ENCODE measurements around the gene NLGN3. TPM values are rescaled to one million over a fixed set of nuclear protein-coding genes. Genes with fewer than 3 reads are reported as not detected.

Gene NLGN3
- total and polyA plus RNA-seq, 2 donors (not counting 1 experiment from before 2014, with no cell fraction given): 0.81 to 1.3 TPM

DNA sequence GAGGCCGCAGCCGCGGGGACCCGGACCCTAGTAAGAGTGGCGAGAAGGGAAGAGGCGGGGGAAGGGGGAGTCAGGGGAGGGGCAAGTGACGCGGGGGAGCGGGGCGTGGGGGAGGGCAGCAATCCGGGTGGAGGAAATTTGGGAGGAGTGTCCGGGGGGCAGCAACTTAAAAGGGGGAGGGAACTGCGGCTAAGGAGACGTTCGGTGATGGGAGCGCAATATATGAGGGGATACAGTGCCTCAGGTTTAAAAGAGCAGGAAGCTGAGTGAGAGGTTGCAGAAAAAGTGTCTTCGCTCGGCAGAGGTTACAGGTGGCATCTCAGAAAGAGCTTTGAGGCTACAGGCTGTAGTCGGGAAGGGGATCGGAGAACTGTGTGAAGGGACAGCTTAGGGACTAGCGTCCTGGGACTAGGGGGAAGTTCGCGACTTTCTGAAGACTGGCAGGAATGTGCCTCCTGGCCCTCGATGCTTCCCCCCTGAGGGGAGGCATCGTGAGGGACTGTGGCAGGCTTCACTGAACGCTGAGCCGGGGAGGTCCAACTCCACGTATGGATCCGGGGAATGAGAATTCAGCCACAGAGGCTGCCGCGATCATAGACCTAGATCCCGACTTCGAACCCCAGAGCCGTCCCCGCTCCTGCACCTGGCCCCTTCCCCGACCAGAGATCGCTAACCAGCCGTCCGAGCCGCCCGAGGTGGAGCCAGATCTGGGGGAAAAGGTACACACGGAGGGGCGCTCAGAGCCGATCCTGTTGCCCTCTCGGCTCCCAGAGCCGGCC lies 48.5 kb upstream of the NLGN3 start:
- no peaks in the 10 kb centered on the region for H3K9me3 Mint-ChIP-seq (ENCODE audit: insufficient read depth)
- H3K4me1 ChIP-seq (ENCODE audit: control insufficient read depth in 2 of 2, insufficient read depth in 2 of 2, low read length in 2 of 2): peaks cover 13 to 28% of the 10 kb centered on the region in 2 donors
- CTCF ChIA-PET: interaction anchor here (0.9 to 2.8 kb wide), 4 partner anchors 8 to 34 kb away, joined by 3 to 33 read pairs (median 4); partner anchors contain the start of genes IL2RG and MED12
- no peaks in the 10 kb centered on the region for H3K27me3 ChIP-seq (replicated peaks in 1 of 4; ENCODE audit: control extremely low read depth in 1 of 4, control insufficient read depth in 3 of 4, insufficient read depth in 4 of 4, low read length in 3 of 4)
- peaks cover 27% of the 10 kb centered on the region for H3K4me1 Mint-ChIP-seq
- peak overlapping the region; percentile 98 for H3K4me3 Mint-ChIP-seq
- 0% methylated on average over 33 of the region's 46 CpGs for WGBS (ENCODE audit: insufficient coverage)
- ATAC-seq (ENCODE audit: low read depth): peak; percentile 61
- peak overlapping the region; percentile 43 to 61 for H3K27ac ChIP-seq (ENCODE audit: low read length in 2 of 2)
- intact Hi-C loops (cut with micrococcal nuclease): loop anchor here (1.0 to 10.0 kb wide), 2 partner anchors 28 to 159 kb away; partner anchors contain the start of genes SNX12 and ZMYM3
- no peaks in the 10 kb centered on the region for H3K36me3 ChIP-seq (replicated peaks in 1 of 2; ENCODE audit: control extremely low read depth in 1 of 2, control insufficient read depth in 1 of 2, extremely low read depth in 1 of 2, insufficient read depth in 2 of 2, low read length in 1 of 2)
- peak overlapping the region; percentile 57 for H3K9ac ChIP-seq (ENCODE audit: low read length)
- H3K9me3 ChIP-seq (ENCODE audit: control extremely low read depth in 1 of 3, control insufficient read depth in 2 of 3, insufficient read depth in 1 of 3, low read length in 2 of 3): no peaks in the 10 kb centered on the region
- POLR2A ChIA-PET: interaction anchor here (0.9 to 1.0 kb wide), 2 partner anchors 15 to 34 kb away, joined by 3 to 9 read pairs; partner anchors contain the start of gene IL2RG
- peak overlapping the region; percentile 49 to 73 (median 61) for H3K4me3 ChIP-seq (ENCODE audit: control extremely low read depth in 1 of 5, extremely low read depth in 1 of 5, insufficient read depth in 1 of 5, low read depth in 2 of 5, low read length in 4 of 5)
- no peaks in the 10 kb centered on the region for H3K27me3 Mint-ChIP-seq
- peak; percentile 61 for DNase-seq
- TF ChIP-seq, protein P1, sequence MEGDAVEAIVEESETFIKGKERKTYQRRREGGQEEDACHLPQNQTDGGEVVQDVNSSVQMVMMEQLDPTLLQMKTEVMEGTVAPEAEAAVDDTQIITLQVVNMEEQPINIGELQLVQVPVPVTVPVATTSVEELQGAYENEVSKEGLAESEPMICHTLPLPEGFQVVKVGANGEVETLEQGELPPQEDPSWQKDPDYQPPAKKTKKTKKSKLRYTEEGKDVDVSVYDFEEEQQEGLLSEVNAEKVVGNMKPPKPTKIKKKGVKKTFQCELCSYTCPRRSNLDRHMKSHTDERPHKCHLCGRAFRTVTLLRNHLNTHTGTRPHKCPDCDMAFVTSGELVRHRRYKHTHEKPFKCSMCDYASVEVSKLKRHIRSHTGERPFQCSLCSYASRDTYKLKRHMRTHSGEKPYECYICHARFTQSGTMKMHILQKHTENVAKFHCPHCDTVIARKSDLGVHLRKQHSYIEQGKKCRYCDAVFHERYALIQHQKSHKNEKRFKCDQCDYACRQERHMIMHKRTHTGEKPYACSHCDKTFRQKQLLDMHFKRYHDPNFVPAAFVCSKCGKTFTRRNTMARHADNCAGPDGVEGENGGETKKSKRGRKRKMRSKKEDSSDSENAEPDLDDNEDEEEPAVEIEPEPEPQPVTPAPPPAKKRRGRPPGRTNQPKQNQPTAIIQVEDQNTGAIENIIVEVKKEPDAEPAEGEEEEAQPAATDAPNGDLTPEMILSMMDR (IDR thresholded peaks at IDR 0.05): no peak
- no peak for TF ChIP-seq EZH2 (IDR thresholded peaks at IDR 0.05; ENCODE audit: borderline replicate concordance, insufficient read depth, low read depth, low read length, poor library complexity, severe bottlenecking)
- no peaks in the 10 kb centered on the region for H4K20me1 ChIP-seq (ENCODE audit: control insufficient read depth, insufficient read depth, low read length, poor library complexity, severe bottlenecking)
- H3K79me2 ChIP-seq (ENCODE audit: control insufficient read depth, insufficient read depth, low read length): peaks cover 13% of the 10 kb centered on the region
- H3K4me2 ChIP-seq (replicated peaks; ENCODE audit: low read depth, low read length, poor library complexity, severe bottlenecking): peak overlapping the region; percentile 74
- H2AFZ ChIP-seq (ENCODE audit: insufficient read depth, low read depth, low read length, poor library complexity, severe bottlenecking): peak overlapping the region; percentile 88
- H3K27ac Mint-ChIP-seq: peak overlapping the region; percentile 99

DNA sequence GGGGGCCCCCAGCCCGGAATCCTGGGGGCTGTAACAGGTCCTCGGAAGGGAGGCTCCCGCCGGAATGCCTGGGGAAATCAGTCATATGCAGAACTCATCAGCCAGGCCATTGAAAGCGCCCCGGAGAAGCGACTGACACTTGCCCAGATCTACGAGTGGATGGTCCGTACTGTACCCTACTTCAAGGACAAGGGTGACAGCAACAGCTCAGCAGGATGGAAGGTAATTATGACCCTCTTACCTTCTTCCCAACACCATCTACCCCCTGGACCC lies 47.9 kb upstream of the NLGN3 start:
- H3K9me3 ChIP-seq (ENCODE audit: control extremely low read depth in 1 of 3, control insufficient read depth in 2 of 3, insufficient read depth in 1 of 3, low read length in 2 of 3): no peaks in the 10 kb centered on the region
- peaks cover 31% of the 10 kb centered on the region for H3K4me1 Mint-ChIP-seq
- ATAC-seq (ENCODE audit: low read depth) (no peak), DNase-seq (no peak)
- ChIA-PET CTCF (interaction anchor here (1.0 to 2.8 kb wide), 2 partner anchors 15 to 33 kb away, joined by 5 to 33 read pairs; partner anchors contain the start of gene IL2RG), POLR2A (no interaction called here)
- H3K27ac Mint-ChIP-seq: no peak overlapping the region
- peaks cover 13% of the 10 kb centered on the region for H3K79me2 ChIP-seq (ENCODE audit: control insufficient read depth, insufficient read depth, low read length)
- no peaks in the 10 kb centered on the region for H4K20me1 ChIP-seq (ENCODE audit: control insufficient read depth, insufficient read depth, low read length, poor library complexity, severe bottlenecking)
- H3K36me3 ChIP-seq (replicated peaks in 1 of 2; ENCODE audit: control extremely low read depth in 1 of 2, control insufficient read depth in 1 of 2, extremely low read depth in 1 of 2, insufficient read depth in 2 of 2, low read length in 1 of 2): no peaks in the 10 kb centered on the region
- WGBS (ENCODE audit: insufficient coverage): 0% methylated on average over 4 of the region's 9 CpGs
- H3K4me3 Mint-ChIP-seq: peak overlapping the region; percentile 98
- H3K27me3 ChIP-seq (replicated peaks in 1 of 4; ENCODE audit: control extremely low read depth in 1 of 4, control insufficient read depth in 3 of 4, insufficient read depth in 4 of 4, low read length in 3 of 4): no peaks in the 10 kb centered on the region
- no peaks in the 10 kb centered on the region for H3K27me3 Mint-ChIP-seq
- H3K9ac ChIP-seq (ENCODE audit: low read length): peak overlapping the region; percentile 57
- H3K4me2 ChIP-seq (replicated peaks; ENCODE audit: low read depth, low read length, poor library complexity, severe bottlenecking): peak overlapping the region; percentile 74
- peak overlapping the region in 4 of 5 experiments; percentile 49 to 73 (median 60) for H3K4me3 ChIP-seq (ENCODE audit: control extremely low read depth in 1 of 5, extremely low read depth in 1 of 5, insufficient read depth in 1 of 5, low read depth in 2 of 5, low read length in 4 of 5)
- H3K4me1 ChIP-seq (ENCODE audit: control insufficient read depth in 2 of 2, insufficient read depth in 2 of 2, low read length in 2 of 2): peaks cover 13 to 28% of the 10 kb centered on the region in 2 donors
- H2AFZ ChIP-seq (ENCODE audit: insufficient read depth, low read depth, low read length, poor library complexity, severe bottlenecking): peak overlapping the region; percentile 88
- no peak for TF ChIP-seq EZH2 (IDR thresholded peaks at IDR 0.05; ENCODE audit: borderline replicate concordance, insufficient read depth, low read depth, low read length, poor library complexity, severe bottlenecking)
- TF ChIP-seq, protein P1 (IDR thresholded peaks at IDR 0.05): no peak
- intact Hi-C loops (cut with micrococcal nuclease): loop anchor here (10.0 kb wide), 1 partner anchor 158 kb away; the partner anchor contains the start of gene ZMYM3
- H3K27ac ChIP-seq (ENCODE audit: low read length in 2 of 2): no peak overlapping the region
- no peaks in the 10 kb centered on the region for H3K9me3 Mint-ChIP-seq (ENCODE audit: insufficient read depth)
